Measurements from ENCODE around the gene HES7. TPM values are rescaled to one million over a fixed set of nuclear protein-coding genes. Genes with fewer than 3 reads are reported as not detected.

HES7 gene
- 0.15 and 0.33 TPM in 2 replicates for total RNA-seq

GRCh38 chr17:8123695-8124349 lies at the start of gene HES7:
HES7 (minus strand) TSS chr17:8124106; CDS start chr17:8124084, 22 bp downstream.

GRCh38 chr17:8162233-8162996 lies 38.5 kb upstream of the HES7 start, which contains the start of gene VAMP2:
VAMP2 (minus strand) TSS chr17:8162948; CDS start chr17:8162879, 69 bp downstream.

GRCh38 chr17:8152112-8152775 lies 28.3 kb upstream of the HES7 start, which contains the start of gene PER1:
PER1 (minus strand) TSS chr17:8152404; CDS start chr17:8150706, 1,698 bp downstream.

GRCh38 chr17:8117980-8118768 lies 5.7 kb downstream of the HES7 start, which contains the start of gene ALOXE3:
ALOXE3 (minus strand) TSS chr17:8118514; CDS start chr17:8117990, 524 bp downstream.

GRCh38 chr17:8087075-8087951 lies 36.6 kb downstream of the HES7 start, which contains the start of gene ALOX12B:
ALOX12B (minus strand) TSS chr17:8087716; CDS start chr17:8087442, 274 bp downstream.

Other genes starting within 250 kb of the HES7 start
- gene CHD3, start 235.3 kb downstream of the HES7 start, total RNA-seq = 105 and 192 TPM in 2 replicates
- 2.8 and 4.6 TPM in 2 replicates for gene RNF227, start 207.8 kb downstream of the HES7 start, total RNA-seq
- 0.33 and 0.44 TPM in 2 replicates for gene KCNAB3, start 194.2 kb downstream of the HES7 start, total RNA-seq
- 80.2 and 90.3 TPM in 2 replicates for gene TRAPPC1, start 192.2 kb downstream of the HES7 start, total RNA-seq
- 18.5 and 31.7 TPM in 2 replicates for gene CNTROB, start 191.9 kb downstream of the HES7 start, total RNA-seq
- 0.17 TPM in 1 of 2 replicates, not detected in the other for gene GUCY2D, start 121.5 kb downstream of the HES7 start, total RNA-seq
- gene ALOX15B, start 85.0 kb downstream of the HES7 start, total RNA-seq = 0.17 TPM in 1 of 2 replicates, not detected in the other
- gene ALOX12B, start 36.4 kb downstream of the HES7 start, total RNA-seq = not detected in 2 replicates
- gene ALOXE3, start 5.6 kb downstream of the HES7 start, total RNA-seq = under 0.01 TPM in 1 of 2 replicates, not detected in the other
- gene PER1, start 28.3 kb upstream of the HES7 start, total RNA-seq = 3.9 and 9.4 TPM in 2 replicates
- 6.5 and 9.5 TPM in 2 replicates for gene VAMP2, start 38.8 kb upstream of the HES7 start, total RNA-seq
- 23.3 and 33.7 TPM in 2 replicates for gene TMEM107, start 52.3 kb upstream of the HES7 start, total RNA-seq
- 9.6 and 9.9 TPM in 2 replicates for gene BORCS6, start 66.1 kb upstream of the HES7 start, total RNA-seq
- gene AURKB, start 86.5 kb upstream of the HES7 start, total RNA-seq = 1.7 and 30.4 TPM in 2 replicates
- gene CTC1, start 124.0 kb upstream of the HES7 start, total RNA-seq = 3.3 and 5.6 TPM in 2 replicates
- 14.6 and 28.8 TPM in 2 replicates for gene PFAS, start 125.2 kb upstream of the HES7 start, total RNA-seq
- 10.0 and 10.4 TPM in 2 replicates for gene RANGRF, start 164.6 kb upstream of the HES7 start, total RNA-seq
- 1.3 and 1.5 TPM in 2 replicates for gene SLC25A35, start 171.3 kb upstream of the HES7 start, total RNA-seq
- under 0.01 TPM in 1 of 2 replicates, not detected in the other for gene ARHGEF15, start 186.1 kb upstream of the HES7 start, total RNA-seq
- gene ODF4, start 215.7 kb upstream of the HES7 start, total RNA-seq = not detected in 2 replicates

Measured in smooth muscle cell of trachea (primary cell).